Measurements from ENCODE around the gene TFAP2A.

DNA sequence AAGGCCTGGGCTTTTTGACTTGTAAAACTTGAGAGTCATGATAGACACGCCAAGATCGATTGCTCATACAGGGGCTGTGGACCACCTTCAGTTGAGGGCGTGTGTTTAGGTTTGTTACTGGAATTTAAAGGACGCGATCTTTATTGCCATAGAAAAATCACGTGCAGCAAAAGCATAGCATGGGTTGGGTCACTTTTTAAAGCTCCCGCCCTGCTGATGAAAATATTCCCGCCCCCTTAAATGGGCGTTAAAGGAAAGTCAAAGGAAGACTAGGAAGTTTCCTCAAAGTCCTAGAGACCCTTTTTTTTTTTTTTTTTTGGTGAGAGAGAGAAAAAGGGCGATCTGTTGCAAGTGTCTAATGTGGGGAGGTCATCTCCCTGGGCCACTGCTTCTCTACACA is 23.1 kb downstream of the TFAP2A start:
- no peak for TF ChIP-seq RELA (CRISPR knock-in tag; IDR thresholded peaks at IDR 0.05; ENCODE audit: borderline replicate concordance)
- TF ChIP-seq ZNF263 (CRISPR knock-in tag; IDR thresholded peaks at IDR 0.05; ENCODE audit: low read depth): no peak

Measured in WTC11 (cell line).